ENCODE data around the gene GAL3ST3.

- no peak for TF ChIP-seq CTCF (IDR thresholded peaks at IDR 0.05 in 8 of 11, conservative IDR thresholded peaks at IDR 0.05 in 3 of 11)
- TF ChIP-seq POLR2AphosphoS5 (IDR thresholded peaks at IDR 0.05) = no peak
Observed at GRCh38 chr11:66035653-66036333, 13.2 kb downstream of the GAL3ST3 start.

Measured in spleen (tissue), 7 donors.